GM12873 (cell line): Measurements from ENCODE around the gene TK2.
A peak's percentile ranks its signal among the peaks of the same experiment; 100 is the strongest.

Source experiments
- TF ChIP-seq, protein P1 (sequence below): IDR thresholded peaks from 2 replicates; pipeline ENCODE4 v1.5.1; 2012; ENCODE audit warnings: low read depth, mild to moderate bottlenecking, moderate library complexity, low read length, control low read depth; ENCODE audit not compliant: insufficient read depth; ENCODE audit errors: missing control alignments

The TK2 gene

DNA sequence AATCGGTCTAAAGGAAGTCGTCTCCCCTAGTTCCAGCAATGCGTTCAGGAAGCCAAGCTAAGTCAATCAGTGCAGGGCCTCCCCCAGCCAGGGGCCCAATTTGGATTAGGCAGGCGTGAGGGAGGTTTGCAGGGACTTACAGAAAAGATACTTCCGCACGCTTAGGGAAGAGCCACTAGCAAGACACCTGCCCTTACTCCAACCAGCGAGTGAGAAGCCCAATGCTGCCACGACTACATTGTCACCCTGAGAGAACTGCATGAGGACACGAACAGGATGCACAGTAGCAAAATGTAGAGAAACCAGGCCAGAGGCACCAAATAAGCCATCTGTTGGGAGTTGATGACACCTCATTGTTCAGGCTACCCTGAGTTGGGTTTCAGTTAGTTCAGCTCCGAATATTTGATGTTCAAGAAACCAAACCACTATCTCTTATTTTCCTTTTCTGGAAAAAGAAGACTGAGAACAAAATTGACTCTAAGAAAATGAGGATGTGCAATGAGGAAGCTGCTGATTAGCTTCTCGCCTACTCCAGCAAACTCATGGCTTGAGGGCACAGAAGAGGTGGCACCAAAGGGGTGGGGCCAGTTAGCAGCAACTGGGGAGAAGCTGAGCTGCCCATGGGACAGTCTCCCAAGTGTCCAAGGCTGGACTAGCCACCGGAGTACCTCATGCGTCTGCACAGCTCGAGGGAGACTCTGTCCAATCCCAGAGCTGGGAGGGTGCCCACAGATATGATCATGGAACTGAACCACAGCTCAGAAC, 29.3 kb downstream of the TK2 start:
- TF ChIP-seq, protein P1, sequence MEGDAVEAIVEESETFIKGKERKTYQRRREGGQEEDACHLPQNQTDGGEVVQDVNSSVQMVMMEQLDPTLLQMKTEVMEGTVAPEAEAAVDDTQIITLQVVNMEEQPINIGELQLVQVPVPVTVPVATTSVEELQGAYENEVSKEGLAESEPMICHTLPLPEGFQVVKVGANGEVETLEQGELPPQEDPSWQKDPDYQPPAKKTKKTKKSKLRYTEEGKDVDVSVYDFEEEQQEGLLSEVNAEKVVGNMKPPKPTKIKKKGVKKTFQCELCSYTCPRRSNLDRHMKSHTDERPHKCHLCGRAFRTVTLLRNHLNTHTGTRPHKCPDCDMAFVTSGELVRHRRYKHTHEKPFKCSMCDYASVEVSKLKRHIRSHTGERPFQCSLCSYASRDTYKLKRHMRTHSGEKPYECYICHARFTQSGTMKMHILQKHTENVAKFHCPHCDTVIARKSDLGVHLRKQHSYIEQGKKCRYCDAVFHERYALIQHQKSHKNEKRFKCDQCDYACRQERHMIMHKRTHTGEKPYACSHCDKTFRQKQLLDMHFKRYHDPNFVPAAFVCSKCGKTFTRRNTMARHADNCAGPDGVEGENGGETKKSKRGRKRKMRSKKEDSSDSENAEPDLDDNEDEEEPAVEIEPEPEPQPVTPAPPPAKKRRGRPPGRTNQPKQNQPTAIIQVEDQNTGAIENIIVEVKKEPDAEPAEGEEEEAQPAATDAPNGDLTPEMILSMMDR: no peak

DNA sequence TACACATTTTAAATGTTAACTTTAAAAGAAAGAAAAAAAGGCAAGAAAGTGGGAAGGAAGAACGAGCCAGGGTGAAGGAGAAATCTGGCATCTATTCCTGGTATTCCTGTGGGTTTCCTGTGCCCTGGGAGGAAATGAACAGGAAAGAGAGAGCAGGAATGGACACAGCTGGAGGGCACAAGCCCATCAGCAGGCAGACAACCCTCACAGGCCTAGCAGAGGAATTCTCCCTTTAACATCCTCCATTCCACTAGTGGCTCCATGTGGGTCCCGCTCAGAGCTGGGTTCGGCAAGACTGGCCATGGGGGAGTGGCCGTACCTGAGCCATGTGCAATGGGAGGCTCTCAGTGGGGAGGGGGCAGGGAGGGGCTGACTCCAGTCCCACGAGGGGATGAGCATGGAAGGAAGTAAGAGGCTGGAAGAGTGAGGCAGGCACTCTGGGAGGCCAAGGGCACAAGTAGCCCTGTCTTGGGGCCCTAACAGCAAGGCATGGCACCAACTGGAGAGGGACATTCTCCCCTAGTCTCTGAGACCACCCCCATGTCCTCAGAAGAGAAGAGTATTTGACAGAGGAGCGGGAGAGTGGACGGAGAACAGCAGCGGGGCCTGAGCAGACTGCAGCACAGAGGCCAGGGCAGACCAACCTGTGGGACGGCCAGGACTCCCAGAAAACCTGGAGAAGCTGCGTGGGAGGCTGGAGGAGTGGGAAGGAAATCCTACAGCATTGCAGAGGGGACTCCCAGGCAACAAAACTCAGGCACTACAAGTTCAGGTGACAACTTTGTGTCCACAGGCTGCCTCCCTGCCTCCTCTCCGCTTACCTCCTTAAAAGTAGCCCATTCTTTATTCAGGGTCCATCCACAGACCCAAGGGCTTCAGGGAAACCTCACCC, 30.2 kb downstream of the TK2 start:
- TF ChIP-seq, protein P1: no peak

DNA sequence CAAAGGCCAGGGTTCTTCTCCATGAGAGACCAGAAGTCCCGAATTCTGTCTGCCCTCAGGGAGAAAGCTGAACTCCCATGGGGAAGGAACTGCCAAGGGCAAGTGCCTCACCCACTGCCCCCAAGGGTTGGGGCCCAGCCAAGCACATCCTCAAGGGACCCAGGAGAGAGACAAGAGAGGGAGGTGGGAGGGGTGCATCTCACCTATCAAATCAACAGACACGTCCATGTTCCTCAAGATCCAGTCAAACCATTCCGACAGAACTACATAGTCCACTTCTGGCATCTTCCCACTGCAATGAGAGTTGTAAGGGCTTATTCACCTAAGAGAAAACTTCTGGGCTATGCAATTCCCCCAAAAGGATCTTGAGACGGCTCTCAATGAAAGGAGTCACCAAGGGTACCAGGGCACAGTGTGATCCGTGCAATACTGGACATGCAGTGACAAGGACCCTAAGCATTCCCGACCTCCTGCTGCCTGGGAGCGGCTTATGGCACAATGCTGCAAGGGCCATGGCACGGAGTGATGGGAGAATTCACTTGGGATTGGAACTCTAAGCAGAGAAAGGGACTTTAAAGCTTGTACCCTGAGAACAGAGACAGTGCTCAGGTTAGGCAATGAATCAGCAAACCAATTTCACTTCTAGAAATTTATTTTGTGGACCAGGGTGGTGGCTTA, 32.2 kb downstream of the TK2 start:
- TF ChIP-seq, protein P1: no peak

DNA sequence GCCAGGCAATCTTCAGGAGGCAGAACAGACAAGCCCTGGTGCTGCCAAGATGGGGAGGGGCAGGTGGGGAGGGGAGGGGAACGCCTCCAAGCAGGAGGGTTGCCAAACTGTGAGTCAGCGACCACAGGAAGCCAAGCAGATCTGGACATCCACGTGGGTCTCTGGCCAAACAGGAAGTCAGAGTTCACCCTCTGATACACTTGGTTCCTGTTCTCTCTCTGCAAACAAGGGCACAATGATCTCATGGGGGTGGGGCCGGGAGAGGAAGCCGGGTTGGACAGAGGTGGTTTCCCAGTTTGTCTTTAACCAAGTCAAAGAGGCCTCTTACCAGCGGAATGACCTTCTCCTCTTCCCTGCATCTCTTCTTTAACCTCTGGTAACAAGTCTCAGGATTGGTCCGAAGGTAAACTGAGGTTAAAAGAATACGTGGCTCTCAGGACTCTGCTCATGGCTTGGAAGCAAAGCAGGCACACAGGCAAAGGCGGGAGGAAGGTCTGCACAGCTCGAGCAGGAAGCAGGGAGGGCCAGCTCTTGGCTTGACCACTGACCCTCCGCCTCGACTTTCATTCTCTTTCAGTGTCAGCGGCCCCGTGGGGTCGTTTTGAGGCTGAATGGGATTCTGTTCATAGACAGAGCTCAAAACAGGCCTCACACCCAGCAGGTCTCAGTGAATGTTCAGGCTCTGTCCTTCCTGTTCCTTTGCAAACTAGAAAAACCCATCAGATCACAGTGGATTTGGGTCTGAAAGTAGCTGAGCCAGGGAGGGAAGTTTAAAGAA, 32.9 kb downstream of the TK2 start:
- TF ChIP-seq, protein P1: no peak

DNA sequence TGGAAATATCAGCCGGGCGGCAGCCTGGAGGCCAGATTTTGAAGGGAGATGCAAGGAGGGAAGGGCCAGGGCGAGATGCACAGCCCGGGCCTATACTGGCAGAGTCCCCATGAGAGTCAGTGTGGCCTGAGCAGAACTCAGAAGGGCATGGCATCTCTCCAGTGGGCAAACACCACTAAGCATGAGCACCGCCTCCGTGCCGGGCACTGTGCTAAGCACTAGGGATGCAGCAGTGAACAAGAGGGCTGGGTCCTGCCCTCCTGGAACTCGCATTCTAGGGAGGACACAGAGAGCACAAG, 33.5 kb downstream of the TK2 start:
- TF ChIP-seq, protein P1: no peak

DNA sequence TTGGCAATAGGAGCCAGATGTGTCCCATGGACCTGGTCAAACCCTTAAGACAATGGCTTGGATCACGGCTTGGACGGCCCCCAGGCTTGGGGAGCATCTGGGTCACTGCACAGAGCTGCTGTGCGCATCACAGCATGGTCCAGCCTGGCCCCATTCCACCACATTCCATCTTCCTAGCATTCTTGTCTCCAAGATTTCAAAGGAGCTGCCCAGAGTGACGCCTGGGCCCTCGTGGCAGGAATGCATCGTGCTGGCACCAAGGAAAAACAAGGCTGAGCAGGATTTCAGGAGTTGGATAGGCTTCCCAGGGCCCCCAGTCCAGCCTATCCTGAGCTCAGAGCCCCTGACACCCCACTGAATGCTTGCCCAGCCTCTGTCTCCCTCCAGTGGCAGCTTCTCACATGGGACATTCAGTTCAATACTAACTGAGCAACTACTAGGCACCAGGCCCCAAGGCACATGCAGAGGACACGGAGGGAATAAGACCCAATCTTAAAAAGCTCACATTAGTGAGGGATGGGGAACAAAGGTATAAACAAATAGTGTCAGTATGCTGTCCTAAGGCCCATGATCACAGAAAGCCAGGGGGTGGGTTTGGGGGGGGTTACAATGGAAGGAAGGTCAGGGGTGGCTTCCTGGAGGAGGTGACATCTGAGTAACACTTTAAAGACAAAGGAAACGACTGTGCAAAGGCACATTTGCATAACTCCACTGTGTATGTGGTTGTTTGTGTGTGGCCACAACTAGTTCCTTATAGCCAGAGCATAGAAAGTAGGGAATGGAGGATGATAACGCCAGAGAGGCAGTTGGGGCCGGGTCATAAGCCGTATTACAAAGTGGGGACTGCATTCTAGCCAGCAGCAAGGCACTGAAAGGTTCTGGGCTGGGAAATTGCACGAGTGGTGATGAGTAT, 34.1 kb downstream of the TK2 start:
- TF ChIP-seq, protein P1: peak; percentile 58
